ENCODE data around the gene WWC2. TPM values are rescaled to one million over a fixed set of nuclear protein-coding genes. Genes with fewer than 3 reads are reported as not detected.

Gene WWC2
- total and polyA plus RNA-seq, 2 donors (not counting 3 experiments of a cell fraction or from before 2014, with no cell fraction given) = 12.9 to 52.2 TPM

- Histone ChIP-seq H3K79me2 (ENCODE audit: control insufficient read depth, insufficient read depth, low read length) (peaks cover 56% of the 10 kb centered on the region), H3K27me3 (ENCODE audit: control insufficient read depth in 2 of 2, insufficient read depth in 2 of 2, low read length in 2 of 2) (no peaks in the 10 kb centered on the region), H3K9me3 (replicated peaks; ENCODE audit: control insufficient read depth, insufficient read depth, low read length) (no peaks in the 10 kb centered on the region), H3K9me1 (replicated peaks; ENCODE audit: control insufficient read depth, extremely low read depth, insufficient read depth, low read length) (peaks cover 2% of the 10 kb centered on the region), H3K4me1 (ENCODE audit: control insufficient read depth, extremely low read depth, insufficient read depth, low read length) (no peaks in the 10 kb centered on the region), H3K9ac (replicated peaks; ENCODE audit: extremely low read depth, insufficient read depth, low read length) (no peak overlapping the region), H3K4me2 (ENCODE audit: insufficient read depth, low read length) (no peak overlapping the region), H3K4me3 (replicated peaks in 1 of 3; ENCODE audit: insufficient read depth in 1 of 3, low read depth in 1 of 3, low read length in 3 of 3) (no peak overlapping the region), H2AFZ (ENCODE audit: low read depth, low read length) (no peak overlapping the region), H3K27ac (ENCODE audit: insufficient read depth, low read depth, low read length) (no peak overlapping the region), H4K20me1 (replicated peaks; ENCODE audit: control insufficient read depth, extremely low read depth, insufficient read depth, low read length) (peaks cover 7% of the 10 kb centered on the region), H3K36me3 (ENCODE audit: control insufficient read depth in 2 of 2, extremely low read depth in 1 of 2, insufficient read depth in 2 of 2, low read length in 2 of 2) (no peaks in the 10 kb centered on the region)
- intact Hi-C loops (cut with micrococcal nuclease) (no loop called here), dilution Hi-C loops (cut with MboI; ENCODE audit: extremely low pct_ligation_motif_present, low sequenced_read_pairs) (no loop called here)
- no peak for TF ChIP-seq GATA2 (IDR thresholded peaks at IDR 0.05; ENCODE audit: insufficient read depth, insufficient read length, low read depth, low read length)
- TF ChIP-seq POLR2A (IDR thresholded peaks at IDR 0.05; ENCODE audit: low read depth, low read length) = no peak
- TF ChIP-seq CTCF (IDR thresholded peaks at IDR 0.05; ENCODE audit: extremely low read depth in 1 of 2, insufficient read depth in 1 of 2, low read depth in 1 of 2, low read length in 2 of 2) = no peak
- TF ChIP-seq FOS (IDR thresholded peaks at IDR 0.05; ENCODE audit: borderline replicate concordance, insufficient read depth, low read length) = no peak
- TF ChIP-seq, protein P1, sequence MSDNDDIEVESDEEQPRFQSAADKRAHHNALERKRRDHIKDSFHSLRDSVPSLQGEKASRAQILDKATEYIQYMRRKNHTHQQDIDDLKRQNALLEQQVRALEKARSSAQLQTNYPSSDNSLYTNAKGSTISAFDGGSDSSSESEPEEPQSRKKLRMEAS (IDR thresholded peaks at IDR 0.05; ENCODE audit: insufficient read depth, insufficient read length) = no peak
- no peak for TF ChIP-seq JUN (IDR thresholded peaks at IDR 0.05; ENCODE audit: borderline replicate concordance, insufficient read depth, insufficient read length, low read depth)
- CTCF ChIA-PET = interaction anchor here (1.2 to 1.5 kb wide), 3 partner anchors 12 to 54 kb away, joined by 3 to 5 read pairs (median 3); no protein-coding TSS in a partner anchor
- FAIRE-seq (no peak), DNase-seq (ENCODE audit: low read depth, low spot score) (no peak)
- POLR2A ChIA-PET = no interaction called here
- BruUV-seq (replicated peaks) = no TSS peak
Measured at GRCh38 chr4:183124865-183125264, 25.8 kb downstream of the WWC2 start.

Measured in endothelial cell of umbilical vein (primary cell).